Spleen (tissue), 11 donors: ENCODE results near the gene OBSCN. TPM values are rescaled to one million over a fixed set of nuclear protein-coding genes. Genes with fewer than 3 reads are reported as not detected.

Experiments
- DNase-seq: peaks from one replicate; pipeline ENCODE4 v3.0.0-alpha.2; 2020
- H3K27ac ChIP-seq, 8 donors: fragments of 200-600 bp; sonication (generic) in 7 of 8; 1 replicate in 4 of 8; 2 replicates in 4 of 8; pipeline versions ENCODE4 v1.5.0 to v1.8.0; 2016 to 2021; ENCODE audit warnings: inconsistent platforms in 4 of 8, mild to moderate bottlenecking in 4 of 8, moderate library complexity in 1 of 8
- H3K27me3 ChIP-seq, 7 donors: fragments of 200-600 bp; sonication (generic) in 6 of 7; replicated peaks in 1 of 7; 1 replicate in 4 of 7; 2 replicates in 3 of 7; pipeline versions ENCODE4 v1.5.0 to v1.8.0; 2016 to 2021; ENCODE audit warnings: inconsistent platforms in 3 of 7, mild to moderate bottlenecking in 1 of 7
- H3K36me3 ChIP-seq, 6 donors: fragments of 200-600 bp; sonication (generic) in 5 of 6; 1 replicate in 4 of 6; 2 replicates in 2 of 6; pipeline versions ENCODE4 v1.5.0 to v1.8.0; 2016 to 2021; ENCODE audit warnings: inconsistent platforms in 2 of 6
- H3K4me1 ChIP-seq, 6 donors: fragments of 200-600 bp; sonication (generic) in 5 of 6; 1 replicate in 3 of 6; 2 replicates in 3 of 6; pipeline versions ENCODE4 v1.5.0 to v1.8.0; 2016 to 2021; ENCODE audit warnings: inconsistent platforms in 3 of 6
- H3K4me3 ChIP-seq, 8 donors: fragments of 200-600 bp; sonication (generic) in 7 of 8; 1 replicate in 4 of 8; 2 replicates in 4 of 8; pipeline versions ENCODE4 v1.5.0 to v1.8.0; 2016 to 2021; ENCODE audit warnings: inconsistent platforms in 4 of 8, mild to moderate bottlenecking in 4 of 8, moderate library complexity in 2 of 8
- H3K9me3 ChIP-seq, 8 donors: fragments of 200-600 bp; sonication (generic) in 7 of 8; 1 replicate in 4 of 8; 2 replicates in 4 of 8; pipeline versions ENCODE4 v1.5.0 to v1.8.0; 2016 to 2021; ENCODE audit warnings: inconsistent platforms in 4 of 8
- POLR2A ChIP-seq, 3 donors: fragments of 450-650 bp; IDR thresholded peaks; one replicate each; pipeline ENCODE4 v1.5.1; 2017; ENCODE audit warnings: antibody characterized with exemption in 3 of 3, mild to moderate bottlenecking in 1 of 3
- POLR2AphosphoS5 ChIP-seq, 3 donors: sonication (generic); formaldehyde crosslinking; IDR thresholded peaks; one replicate each; pipeline ENCODE4 v1.5.1; 2017; ENCODE audit warnings: antibody characterized with exemption in 3 of 3
- WGBS, 5 donors: extraction: QIAGEN DNeasy Blood & Tissue Kit in 3 of 5; methylation state at CpG; one replicate each; pipeline versions ENCODE4 v1.1.5 to v1.1.7; 2013 to 2018; 5-methylcytosine and 5-hydroxymethylcytosine counted together
- intact Hi-C: fragments of 100-400 bp; cut with DNase I; formaldehyde crosslinking; loops from one replicate; pipeline ENCODE4 v1.15.0; 2023; ENCODE audit warnings: low total_unique reads
- polyA plus RNA-seq, 3 donors: library from polyadenylated mRNA; stranded (reverse); fragments of 200-250 nt; gene quantifications; one replicate each; pipeline ENCODE4 v1.2.1, GENCODE V29; 2013
- total RNA-seq, 7 donors: library from RNA; depleted of rRNA in 3 of 7; stranded (reverse); fragments of >200 nt in 3 of 7; fragmentation: NEBNext Ultra II Directional in 4 of 7; extraction: Animal tissue kit (Norgen Biotek cat#: 25700) in 4 of 7; gene quantifications; one replicate each; pipeline versions ENCODE4 v1.1.0 to v1.2.1, GENCODE V29; 2016 to 2021
- TF ChIP-seq, protein P1 (sequence below), 11 experiments: fragments of 200-600 bp in 7 of 11; fragments of 450-650 bp in 4 of 11; sonication (generic) in 4 of 11; IDR thresholded peaks in 8 of 11; conservative IDR thresholded peaks in 3 of 11; 1 replicate in 7 of 11; 2 replicates in 4 of 11; pipeline versions ENCODE4 v1.4.0 to v1.8.0; 2016 to 2021; ENCODE audit warnings: antibody characterized with exemption in 11 of 11, inconsistent platforms in 4 of 11, mild to moderate bottlenecking in 1 of 11
- donor health status: healthy with polysubstance abuse.
- donor health status: DM: no; HTN: no; CAD: no; lungs with moderate emphysema.
- donor health status: DM: no; HTN: no; CAD: no.
- donor health status: Bipolar disorder and iron deficiency.
- donor health status: healthy.
- donor health status: DM: no; HTN: no; CAD: no.
- donor health status: DM: yes; HTN: yes; CAD: no.

Gene OBSCN
- total and polyA plus RNA-seq, 10 donors: 12.6 to 71.7 (median 41.9) TPM

DNA sequence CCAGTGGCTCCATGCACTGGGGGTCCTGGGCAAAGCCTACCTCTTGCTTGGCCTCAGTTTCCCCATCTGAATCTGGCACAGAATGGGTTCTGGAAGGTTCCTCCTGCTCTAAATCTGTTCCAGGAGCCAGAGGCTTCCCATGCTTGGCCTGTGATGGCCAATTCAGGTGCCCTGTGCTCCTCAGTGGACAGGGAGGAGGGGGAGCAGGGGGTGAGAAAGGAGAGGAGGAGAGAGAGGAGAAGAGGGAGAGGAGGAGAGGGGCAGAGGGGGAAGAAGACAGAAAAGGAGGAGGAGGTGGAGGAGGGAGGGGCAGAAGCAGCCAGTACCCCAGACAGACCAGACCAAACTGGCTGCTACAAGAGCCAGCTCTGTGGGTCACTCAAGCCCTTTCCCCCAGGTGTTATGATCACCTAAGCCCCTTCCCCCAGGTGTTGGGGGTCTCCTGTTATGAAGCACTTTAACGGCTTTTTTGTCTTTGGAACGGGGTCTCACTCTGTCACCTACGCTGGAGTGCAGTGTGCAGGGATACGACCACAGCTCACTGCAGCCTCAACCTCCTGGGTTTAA lies 155.1 kb downstream of the OBSCN start:
- no peak overlapping the region for H3K4me3 ChIP-seq
- peaks cover 2 to 37% (median 13%) of the 10 kb centered on the region in 6 donors for H3K4me1 ChIP-seq
- no peak overlapping the region for H3K27ac ChIP-seq
- no peaks in the 10 kb centered on the region for H3K27me3 ChIP-seq
- H3K9me3 ChIP-seq: no peaks in the 10 kb centered on the region
- DNase-seq: no peak
- 79 to 92% (median 89%) methylated on average over 4 of the region's 4 CpGs for WGBS, 5 donors
- intact Hi-C loops: no loop called here
- TF ChIP-seq POLR2AphosphoS5 (IDR thresholded peaks at IDR 0.05) (no peak), POLR2A (IDR thresholded peaks at IDR 0.05) (no peak)
- TF ChIP-seq, protein P1, sequence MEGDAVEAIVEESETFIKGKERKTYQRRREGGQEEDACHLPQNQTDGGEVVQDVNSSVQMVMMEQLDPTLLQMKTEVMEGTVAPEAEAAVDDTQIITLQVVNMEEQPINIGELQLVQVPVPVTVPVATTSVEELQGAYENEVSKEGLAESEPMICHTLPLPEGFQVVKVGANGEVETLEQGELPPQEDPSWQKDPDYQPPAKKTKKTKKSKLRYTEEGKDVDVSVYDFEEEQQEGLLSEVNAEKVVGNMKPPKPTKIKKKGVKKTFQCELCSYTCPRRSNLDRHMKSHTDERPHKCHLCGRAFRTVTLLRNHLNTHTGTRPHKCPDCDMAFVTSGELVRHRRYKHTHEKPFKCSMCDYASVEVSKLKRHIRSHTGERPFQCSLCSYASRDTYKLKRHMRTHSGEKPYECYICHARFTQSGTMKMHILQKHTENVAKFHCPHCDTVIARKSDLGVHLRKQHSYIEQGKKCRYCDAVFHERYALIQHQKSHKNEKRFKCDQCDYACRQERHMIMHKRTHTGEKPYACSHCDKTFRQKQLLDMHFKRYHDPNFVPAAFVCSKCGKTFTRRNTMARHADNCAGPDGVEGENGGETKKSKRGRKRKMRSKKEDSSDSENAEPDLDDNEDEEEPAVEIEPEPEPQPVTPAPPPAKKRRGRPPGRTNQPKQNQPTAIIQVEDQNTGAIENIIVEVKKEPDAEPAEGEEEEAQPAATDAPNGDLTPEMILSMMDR (IDR thresholded peaks at IDR 0.05 in 8 of 11, conservative IDR thresholded peaks at IDR 0.05 in 3 of 11): no peak
- H3K36me3 ChIP-seq: no peaks in the 10 kb centered on the region

DNA sequence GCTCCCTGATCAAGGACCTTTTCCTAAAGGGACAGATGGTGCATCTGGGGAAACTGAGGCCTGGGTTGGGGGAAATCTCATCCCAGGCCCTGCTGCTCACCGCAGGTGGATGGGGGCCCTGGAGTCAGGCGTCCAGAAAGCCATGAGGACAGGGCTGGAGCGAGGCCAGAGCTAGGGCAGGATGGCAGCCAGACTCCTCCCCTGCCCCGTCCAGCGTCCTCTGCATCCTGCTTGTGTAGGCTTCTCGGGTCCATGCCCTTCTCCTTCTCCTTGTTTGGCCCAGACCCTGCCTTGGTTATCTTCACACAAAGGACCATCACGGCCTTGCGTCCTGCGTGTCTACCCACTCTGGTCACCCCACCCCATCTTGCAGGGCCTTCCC lies 155.8 kb downstream of the OBSCN start:
- TF ChIP-seq, protein P1 (IDR thresholded peaks at IDR 0.05 in 8 of 11, conservative IDR thresholded peaks at IDR 0.05 in 3 of 11): no peak
- TF ChIP-seq POLR2AphosphoS5 (IDR thresholded peaks at IDR 0.05) (no peak), POLR2A (IDR thresholded peaks at IDR 0.05) (no peak)
- intact Hi-C loops: no loop called here
- Histone ChIP-seq H3K4me1 (peaks cover 3 to 44% (median 16%) of the 10 kb centered on the region in 6 donors), H3K27ac (no peak overlapping the region), H3K9me3 (no peaks in the 10 kb centered on the region), H3K4me3 (no peak overlapping the region), H3K36me3 (no peaks in the 10 kb centered on the region), H3K27me3 (no peaks in the 10 kb centered on the region)
- WGBS, 5 donors: 67 to 85% (median 80%) methylated on average over 9 of the region's 9 CpGs
- peak; percentile 58 for DNase-seq

GRCh38 chr1:228364068-228364705 lies 156.3 kb downstream of the OBSCN start:
- Histone ChIP-seq H3K4me3 (no peak overlapping the region), H3K27ac (no peak overlapping the region), H3K36me3 (no peaks in the 10 kb centered on the region), H3K27me3 (no peaks in the 10 kb centered on the region), H3K9me3 (no peaks in the 10 kb centered on the region), H3K4me1 (peaks cover 3 to 48% (median 18%) of the 10 kb centered on the region in 6 donors)
- WGBS, 5 donors: 76 to 89% (median 84%) methylated on average over 7 to 12 of the region's 12 CpGs
- TF ChIP-seq, protein P1 (IDR thresholded peaks at IDR 0.05 in 8 of 11, conservative IDR thresholded peaks at IDR 0.05 in 3 of 11): no peak
- TF ChIP-seq POLR2AphosphoS5 (IDR thresholded peaks at IDR 0.05) (no peak), POLR2A (IDR thresholded peaks at IDR 0.05) (no peak)
- intact Hi-C loops: no loop called here
- peak; percentile 55 for DNase-seq

DNA sequence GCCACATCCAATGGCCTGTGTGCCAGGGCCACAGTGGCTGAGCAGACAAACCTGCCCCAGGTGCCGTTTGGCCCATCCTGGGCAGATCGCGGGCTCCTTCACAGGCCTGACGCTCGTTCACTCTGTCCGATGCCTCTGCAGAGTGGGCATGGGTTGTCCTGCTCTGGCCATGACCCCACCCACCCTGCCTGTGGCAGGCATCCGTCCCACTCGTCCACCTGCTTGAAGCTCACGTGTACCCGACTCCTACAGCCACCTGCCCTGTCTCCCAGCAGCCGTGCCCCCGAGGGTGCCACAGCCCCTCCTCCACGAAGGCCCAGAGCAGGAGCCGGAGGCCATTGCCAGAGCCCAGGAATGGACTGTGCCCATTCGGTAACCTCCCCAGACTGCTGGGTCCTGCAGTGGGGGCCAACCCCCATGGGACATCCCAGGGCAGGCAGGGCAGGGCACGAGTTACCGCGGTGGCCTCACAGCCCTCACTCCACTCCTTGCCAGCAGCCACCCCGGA lies 156.9 kb downstream of the OBSCN start:
- Histone ChIP-seq H3K9me3 (no peaks in the 10 kb centered on the region), H3K27ac (no peak overlapping the region), H3K4me3 (no peak overlapping the region), H3K27me3 (no peaks in the 10 kb centered on the region), H3K36me3 (no peaks in the 10 kb centered on the region), H3K4me1 (peaks cover 3 to 47% (median 19%) of the 10 kb centered on the region in 6 donors)
- intact Hi-C loops: no loop called here
- WGBS, 5 donors: 80 to 95% (median 92%) methylated on average over 11 to 19 of the region's 19 CpGs
- DNase-seq: peak; percentile 71
- TF ChIP-seq, protein P1 (IDR thresholded peaks at IDR 0.05 in 8 of 11, conservative IDR thresholded peaks at IDR 0.05 in 3 of 11): no peak
- TF ChIP-seq POLR2A (IDR thresholded peaks at IDR 0.05) (no peak), POLR2AphosphoS5 (IDR thresholded peaks at IDR 0.05) (no peak)
